Esophagus muscularis mucosa (tissue), 4 donors: Measurements from ENCODE around the gene MARVELD2.

Experiments
- EP300 ChIP-seq: sonication (generic); formaldehyde crosslinking; IDR thresholded peaks from one replicate; pipeline ENCODE4 v1.6.1; 2017; ENCODE audit warnings: antibody characterized with exemption
- POLR2A ChIP-seq: fragments of 450-650 bp; IDR thresholded peaks from one replicate; pipeline ENCODE4 v1.6.1; 2017; ENCODE audit warnings: antibody characterized with exemption, moderate library complexity, mild to moderate bottlenecking, low read depth
- TF ChIP-seq, protein P1 (sequence below), 3 experiments: fragments of 200-600 bp in 2 of 3; fragments of 450-650 bp in 1 of 3; sonication (generic) in 2 of 3; IDR thresholded peaks; one replicate each; pipeline ENCODE4 v1.5.1; 2017 to 2019; ENCODE audit warnings: antibody characterized with exemption in 3 of 3, mild to moderate bottlenecking in 2 of 3, moderate library complexity in 1 of 3

DNA sequence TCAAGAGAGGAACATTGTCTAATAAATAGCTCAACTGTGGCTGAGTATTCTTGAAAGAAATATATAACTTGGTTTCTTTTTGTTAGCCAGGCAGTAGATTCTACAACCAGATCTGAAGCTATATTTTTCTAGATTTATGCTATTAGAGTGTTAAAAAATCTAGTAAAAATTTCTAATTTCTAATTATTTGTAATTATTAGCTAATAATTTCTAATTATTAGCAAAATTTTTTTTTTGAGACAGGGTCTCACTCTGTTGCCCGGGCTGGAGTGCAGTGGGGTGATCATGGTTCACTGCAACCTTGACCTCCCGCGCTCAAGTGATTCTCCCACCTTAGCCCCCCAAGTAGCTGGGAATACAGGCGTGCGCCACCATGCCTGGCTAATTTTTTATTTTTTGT is 42.5 kb upstream of the MARVELD2 start:
- TF ChIP-seq EP300, result no peak
- TF ChIP-seq, protein P1, sequence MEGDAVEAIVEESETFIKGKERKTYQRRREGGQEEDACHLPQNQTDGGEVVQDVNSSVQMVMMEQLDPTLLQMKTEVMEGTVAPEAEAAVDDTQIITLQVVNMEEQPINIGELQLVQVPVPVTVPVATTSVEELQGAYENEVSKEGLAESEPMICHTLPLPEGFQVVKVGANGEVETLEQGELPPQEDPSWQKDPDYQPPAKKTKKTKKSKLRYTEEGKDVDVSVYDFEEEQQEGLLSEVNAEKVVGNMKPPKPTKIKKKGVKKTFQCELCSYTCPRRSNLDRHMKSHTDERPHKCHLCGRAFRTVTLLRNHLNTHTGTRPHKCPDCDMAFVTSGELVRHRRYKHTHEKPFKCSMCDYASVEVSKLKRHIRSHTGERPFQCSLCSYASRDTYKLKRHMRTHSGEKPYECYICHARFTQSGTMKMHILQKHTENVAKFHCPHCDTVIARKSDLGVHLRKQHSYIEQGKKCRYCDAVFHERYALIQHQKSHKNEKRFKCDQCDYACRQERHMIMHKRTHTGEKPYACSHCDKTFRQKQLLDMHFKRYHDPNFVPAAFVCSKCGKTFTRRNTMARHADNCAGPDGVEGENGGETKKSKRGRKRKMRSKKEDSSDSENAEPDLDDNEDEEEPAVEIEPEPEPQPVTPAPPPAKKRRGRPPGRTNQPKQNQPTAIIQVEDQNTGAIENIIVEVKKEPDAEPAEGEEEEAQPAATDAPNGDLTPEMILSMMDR (IDR thresholded peaks at IDR 0.05), result no peak
- TF ChIP-seq POLR2A, result no peak
